H9 (cell line): ENCODE results near the gene THAP4. TPM values are rescaled to one million over a fixed set of nuclear protein-coding genes. Genes with fewer than 3 reads are reported as not detected.

Source experiments
- DNase-seq: peaks from one replicate; pipeline ENCODE4 v3.0.0-alpha.2; 2017
- H2AFZ ChIP-seq: one replicate; pipeline ENCODE4 v1.6.1; 2013; ENCODE audit warnings: mild to moderate bottlenecking, low read length, control low read depth, moderate library complexity
- H2AK5ac ChIP-seq: 2 replicates; pipeline ENCODE4 v1.6.1; 2013; ENCODE audit warnings: low read length, control low read depth, mixed read lengths; ENCODE audit not compliant: insufficient read length
- H2BK120ac ChIP-seq: one replicate; pipeline ENCODE4 v1.6.1; 2013; ENCODE audit warnings: low read depth, mild to moderate bottlenecking, low read length, control low read depth, inconsistent platforms; ENCODE audit not compliant: poor library complexity, severe bottlenecking
- H2BK12ac ChIP-seq: 2 replicates; pipeline ENCODE4 v1.6.1; 2013; ENCODE audit warnings: low read length, control low read depth, mixed read lengths, low read depth; ENCODE audit not compliant: insufficient read length
- H2BK15ac ChIP-seq: 2 replicates; pipeline ENCODE4 v1.6.1; 2013; ENCODE audit warnings: low read depth, low read length, control low read depth
- H2BK20ac ChIP-seq: one replicate; pipeline ENCODE4 v1.6.1; 2013; ENCODE audit warnings: low read depth, mild to moderate bottlenecking, low read length, control low read depth, inconsistent platforms; ENCODE audit not compliant: poor library complexity, severe bottlenecking
- H2BK5ac ChIP-seq: 2 replicates; pipeline ENCODE4 v1.6.1; 2013; ENCODE audit warnings: low read length, control low read depth, mixed read lengths; ENCODE audit not compliant: insufficient read length
- H3K14ac ChIP-seq: 2 replicates; pipeline ENCODE4 v1.6.1; 2013; ENCODE audit warnings: low read length, control low read depth; ENCODE audit not compliant: insufficient read depth
- H3K18ac ChIP-seq: 2 replicates; pipeline ENCODE4 v1.6.1; 2013; ENCODE audit warnings: low read depth, mild to moderate bottlenecking, mixed read lengths, low read length, control low read depth; ENCODE audit not compliant: insufficient read length
- H3K23ac ChIP-seq: 2 replicates; pipeline ENCODE4 v1.6.1; 2013; ENCODE audit warnings: low read length, control low read depth, mixed read lengths, low read depth; ENCODE audit not compliant: insufficient read length
- H3K23me2 ChIP-seq: 2 replicates; pipeline ENCODE4 v1.6.1; 2013; ENCODE audit warnings: low read depth, mild to moderate bottlenecking, mixed read lengths, low read length, control low read depth; ENCODE audit not compliant: insufficient read length, poor library complexity, severe bottlenecking
- H3K27ac ChIP-seq: 2 replicates; pipeline ENCODE4 v1.5.1; 2013; ENCODE audit warnings: low read length, control low read depth, mixed read lengths, low read depth; ENCODE audit not compliant: insufficient read length
- H3K27me3 ChIP-seq: 2 replicates; pipeline ENCODE4 v1.6.1; 2013; ENCODE audit warnings: low read length, control low read depth, inconsistent platforms; ENCODE audit not compliant: insufficient read depth
- H3K4ac ChIP-seq: 2 replicates; pipeline ENCODE4 v1.6.1; 2013; ENCODE audit warnings: low read depth, mild to moderate bottlenecking, control low read depth, inconsistent platforms, low read length, moderate library complexity
- H3K4me1 ChIP-seq: 2 replicates; pipeline ENCODE4 v1.6.1; 2013; ENCODE audit warnings: low read length, control low read depth, inconsistent platforms; ENCODE audit not compliant: insufficient read depth
- H3K4me2 ChIP-seq: 2 replicates; pipeline ENCODE4 v1.6.1; 2013; ENCODE audit warnings: low read length, control low read depth, mixed read lengths; ENCODE audit not compliant: insufficient read length, insufficient read depth
- H3K56ac ChIP-seq: 2 replicates; pipeline ENCODE4 v1.6.1; 2013; ENCODE audit warnings: low read depth, mild to moderate bottlenecking, mixed read lengths, low read length, control low read depth; ENCODE audit not compliant: insufficient read length
- H3K79me1 ChIP-seq: 2 replicates; pipeline ENCODE4 v1.6.1; 2013; ENCODE audit warnings: low read depth, mild to moderate bottlenecking, moderate library complexity, low read length, control low read depth, inconsistent platforms; ENCODE audit not compliant: insufficient read depth, poor library complexity, severe bottlenecking
- H3K79me2 ChIP-seq: 2 replicates; pipeline ENCODE4 v1.6.1; 2013; ENCODE audit warnings: low read length, control low read depth, inconsistent platforms; ENCODE audit not compliant: insufficient read depth
- H3K9ac ChIP-seq: 2 replicates; pipeline ENCODE4 v1.6.1; 2013; ENCODE audit warnings: low read length, control low read depth, mixed read lengths; ENCODE audit not compliant: insufficient read length; ENCODE audit errors: extremely low read depth
- H3K9me3 ChIP-seq: one replicate; pipeline ENCODE4 v1.6.1; 2013; ENCODE audit warnings: low read depth, low read length, inconsistent platforms; ENCODE audit not compliant: control insufficient read depth
- H3T11ph ChIP-seq: one replicate; pipeline ENCODE4 v1.6.1; 2013; ENCODE audit warnings: mild to moderate bottlenecking, low read length, control low read depth, inconsistent platforms
- H4K20me1 ChIP-seq: one replicate; pipeline ENCODE4 v1.6.1; 2013; ENCODE audit not compliant: control insufficient read depth, insufficient read length, insufficient read depth
- H4K5ac ChIP-seq: 2 replicates; pipeline ENCODE4 v1.6.1; 2013; ENCODE audit warnings: low read depth, mild to moderate bottlenecking, mixed read lengths, low read length, control low read depth; ENCODE audit not compliant: insufficient read length
- H4K8ac ChIP-seq: replicated peaks from 2 replicates; pipeline ENCODE4 v1.6.1; 2013; ENCODE audit warnings: low read length, control low read depth, mixed read lengths, low read depth; ENCODE audit not compliant: insufficient read length
- H4K91ac ChIP-seq: 2 replicates; pipeline ENCODE4 v1.6.1; 2013; ENCODE audit warnings: low read depth, mild to moderate bottlenecking, moderate library complexity, mixed read lengths, low read length, control low read depth; ENCODE audit not compliant: insufficient read length
- H3K27ac Mint-ChIP-seq, 3 experiments: 2 replicates in 2 of 3; 3 replicates in 1 of 3; pipeline ENCODE4 v1.8.0; 2020 to 2021; ENCODE audit warnings: mixed read lengths in 3 of 3, mild to moderate bottlenecking in 1 of 3, moderate library complexity in 1 of 3
- H3K27me3 Mint-ChIP-seq: 2 replicates; pipeline ENCODE4 v1.8.0; 2021; ENCODE audit warnings: low read depth, mild to moderate bottlenecking, moderate library complexity, mixed read lengths
- H3K36me3 Mint-ChIP-seq, 3 experiments: 2 replicates in 2 of 3; 3 replicates in 1 of 3; pipeline ENCODE4 v1.8.0; 2020 to 2021; ENCODE audit warnings: low read depth in 3 of 3, mixed read lengths in 3 of 3; ENCODE audit not compliant: insufficient read depth in 1 of 3
- H3K4me1 Mint-ChIP-seq, 2 experiments: 2 replicates each; pipeline ENCODE4 v1.8.0; 2020; ENCODE audit warnings: mixed read lengths in 2 of 2
- H3K4me3 Mint-ChIP-seq, 2 experiments: 2 replicates in 1 of 2; 3 replicates in 1 of 2; pipeline ENCODE4 v1.8.0; 2020 to 2021; ENCODE audit warnings: mild to moderate bottlenecking in 2 of 2, mixed read lengths in 2 of 2, moderate library complexity in 1 of 2
- H3K9me3 Mint-ChIP-seq, 2 experiments: 2 replicates in 1 of 2; 3 replicates in 1 of 2; pipeline ENCODE4 v1.8.0; 2020; ENCODE audit warnings: mild to moderate bottlenecking in 2 of 2, mixed read lengths in 2 of 2, moderate library complexity in 1 of 2
- WGBS: extraction: QIAGEN DNeasy Blood & Tissue Kit; methylation state at CpG from one replicate; pipeline ENCODE4 v1.1.7; 2013; ENCODE audit warnings: missing lambda C conversion rate, low lambda C conversion rate, mixed read lengths; ENCODE audit not compliant: insufficient read length; ENCODE audit errors: extremely low coverage; 5-methylcytosine and 5-hydroxymethylcytosine counted together
- total RNA-seq: library from RNA; stranded (reverse); gene quantifications from 2 replicates; pipeline ENCODE4 v1.2.1, GENCODE V29; 2021
- TF ChIP-seq, protein P1 (sequence below): fragments of 200-600 bp; sonication (generic); conservative IDR thresholded peaks from 3 replicates; pipeline ENCODE4 v1.8.0; 2021; ENCODE audit warnings: antibody characterized with exemption, mild to moderate bottlenecking

The THAP4 gene
- total RNA-seq, 1 experiment from 2014 or later: 70.6 TPM

DNA sequence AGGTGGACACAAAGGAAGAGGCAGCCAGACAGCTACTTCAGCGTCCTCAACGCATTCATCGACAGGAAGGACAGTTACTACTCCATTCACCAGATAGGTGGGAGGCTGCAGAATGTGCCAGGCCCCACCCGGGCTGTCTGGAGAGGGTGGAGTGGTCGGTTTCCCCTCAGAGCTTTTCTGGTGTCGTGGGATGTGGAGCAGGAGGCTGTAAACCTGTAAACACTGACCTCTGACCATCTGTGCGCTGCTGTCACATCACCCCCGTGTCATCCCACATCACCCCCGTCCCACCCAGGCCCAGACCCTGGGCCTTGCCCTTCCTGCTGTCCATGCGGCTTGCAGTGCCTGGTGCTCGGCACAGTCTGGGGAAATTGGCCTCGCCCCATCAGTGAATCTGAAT lies 17.6 kb upstream of the THAP4 start:
- Histone ChIP-seq H2BK20ac (no peak overlapping the region), H4K20me1 (no peaks in the 10 kb centered on the region), H2BK120ac (no peak overlapping the region), H3K4me1 (peaks cover 4% of the 10 kb centered on the region; the same call in 1 of the 2 replicates), H3K9ac (no peak overlapping the region), H2AK5ac (no peak overlapping the region), H2AFZ (no peak overlapping the region), H3K27me3 (no peaks in the 10 kb centered on the region), H3K9me3 (no peaks in the 10 kb centered on the region), H3K18ac (no peak overlapping the region), H3K79me1 (peaks cover 8% of the 10 kb centered on the region), H4K8ac (no peak overlapping the region), H3K4me2 (no peak overlapping the region), H3K4ac (no peak overlapping the region), H3K23me2 (no peaks in the 10 kb centered on the region), H4K91ac (no peak overlapping the region), H3T11ph (no peak overlapping the region), H3K27ac (no peak overlapping the region), H2BK15ac (no peak overlapping the region), H4K5ac (no peak overlapping the region), H2BK5ac (no peak overlapping the region), H3K23ac (no peak overlapping the region), H2BK12ac (no peak overlapping the region), H3K79me2 (peaks cover 9% of the 10 kb centered on the region; the same call in 1 of the 2 replicates), H3K56ac (no peak overlapping the region), H3K14ac (no peak overlapping the region)
- no peak for DNase-seq
- WGBS: no CpG with 5 or more reads among the region's 12 CpGs
- no peaks in the 10 kb centered on the region for H3K9me3 Mint-ChIP-seq
- peaks cover 13 to 14% of the 10 kb centered on the region in 2 experiments for H3K4me1 Mint-ChIP-seq
- TF ChIP-seq, protein P1, sequence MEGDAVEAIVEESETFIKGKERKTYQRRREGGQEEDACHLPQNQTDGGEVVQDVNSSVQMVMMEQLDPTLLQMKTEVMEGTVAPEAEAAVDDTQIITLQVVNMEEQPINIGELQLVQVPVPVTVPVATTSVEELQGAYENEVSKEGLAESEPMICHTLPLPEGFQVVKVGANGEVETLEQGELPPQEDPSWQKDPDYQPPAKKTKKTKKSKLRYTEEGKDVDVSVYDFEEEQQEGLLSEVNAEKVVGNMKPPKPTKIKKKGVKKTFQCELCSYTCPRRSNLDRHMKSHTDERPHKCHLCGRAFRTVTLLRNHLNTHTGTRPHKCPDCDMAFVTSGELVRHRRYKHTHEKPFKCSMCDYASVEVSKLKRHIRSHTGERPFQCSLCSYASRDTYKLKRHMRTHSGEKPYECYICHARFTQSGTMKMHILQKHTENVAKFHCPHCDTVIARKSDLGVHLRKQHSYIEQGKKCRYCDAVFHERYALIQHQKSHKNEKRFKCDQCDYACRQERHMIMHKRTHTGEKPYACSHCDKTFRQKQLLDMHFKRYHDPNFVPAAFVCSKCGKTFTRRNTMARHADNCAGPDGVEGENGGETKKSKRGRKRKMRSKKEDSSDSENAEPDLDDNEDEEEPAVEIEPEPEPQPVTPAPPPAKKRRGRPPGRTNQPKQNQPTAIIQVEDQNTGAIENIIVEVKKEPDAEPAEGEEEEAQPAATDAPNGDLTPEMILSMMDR: no peak
- no peak overlapping the region for H3K4me3 Mint-ChIP-seq
- no peaks in the 10 kb centered on the region for H3K27me3 Mint-ChIP-seq
- H3K36me3 Mint-ChIP-seq: peaks cover 33 to 76% (median 71%) of the 10 kb centered on the region in 3 experiments; a peak in 6 of 7 replicates
- no peak overlapping the region for H3K27ac Mint-ChIP-seq
